B cell (primary cell): ENCODE results near the gene PARVG.

Source experiments
- EZH2 ChIP-seq: IDR thresholded peaks from 2 replicates; pipeline ENCODE4 v1.6.1; 2012; ENCODE audit warnings: borderline replicate concordance, low read depth, mild to moderate bottlenecking, moderate library complexity, low read length; ENCODE audit not compliant: insufficient read depth, poor library complexity, severe bottlenecking
- TF ChIP-seq, protein P1 (sequence below): fragments of 200-600 bp; IDR thresholded peaks from one replicate; pipeline ENCODE4 v1.8.0; 2022; ENCODE audit warnings: antibody characterized with exemption, mild to moderate bottlenecking

DNA sequence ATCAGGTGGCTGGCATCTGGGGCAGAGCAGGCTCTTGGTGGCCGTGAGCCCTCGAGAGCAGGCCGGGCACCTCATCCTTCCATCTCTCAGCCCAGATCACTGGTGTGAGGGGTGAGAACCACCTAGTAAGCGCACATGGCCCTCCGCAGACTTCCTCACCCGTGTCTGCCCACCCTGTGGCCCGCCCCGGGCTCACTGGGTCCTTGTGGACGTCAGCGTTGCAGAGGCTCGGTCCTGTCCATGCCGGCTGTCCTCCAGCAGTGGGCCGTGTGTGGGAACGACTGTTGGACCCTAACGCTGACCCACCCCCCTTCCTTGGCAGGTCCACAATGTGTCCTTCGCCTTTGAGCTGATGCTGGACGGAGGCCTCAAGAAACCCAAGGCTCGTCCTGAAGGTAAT, 17.2 kb upstream of the PARVG start:
- TF ChIP-seq, protein P1, sequence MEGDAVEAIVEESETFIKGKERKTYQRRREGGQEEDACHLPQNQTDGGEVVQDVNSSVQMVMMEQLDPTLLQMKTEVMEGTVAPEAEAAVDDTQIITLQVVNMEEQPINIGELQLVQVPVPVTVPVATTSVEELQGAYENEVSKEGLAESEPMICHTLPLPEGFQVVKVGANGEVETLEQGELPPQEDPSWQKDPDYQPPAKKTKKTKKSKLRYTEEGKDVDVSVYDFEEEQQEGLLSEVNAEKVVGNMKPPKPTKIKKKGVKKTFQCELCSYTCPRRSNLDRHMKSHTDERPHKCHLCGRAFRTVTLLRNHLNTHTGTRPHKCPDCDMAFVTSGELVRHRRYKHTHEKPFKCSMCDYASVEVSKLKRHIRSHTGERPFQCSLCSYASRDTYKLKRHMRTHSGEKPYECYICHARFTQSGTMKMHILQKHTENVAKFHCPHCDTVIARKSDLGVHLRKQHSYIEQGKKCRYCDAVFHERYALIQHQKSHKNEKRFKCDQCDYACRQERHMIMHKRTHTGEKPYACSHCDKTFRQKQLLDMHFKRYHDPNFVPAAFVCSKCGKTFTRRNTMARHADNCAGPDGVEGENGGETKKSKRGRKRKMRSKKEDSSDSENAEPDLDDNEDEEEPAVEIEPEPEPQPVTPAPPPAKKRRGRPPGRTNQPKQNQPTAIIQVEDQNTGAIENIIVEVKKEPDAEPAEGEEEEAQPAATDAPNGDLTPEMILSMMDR, result no peak
- no peak for TF ChIP-seq EZH2
